Endodermal cell (in vitro differentiated cells): ENCODE measurements around the gene KPRP. TPM values are rescaled to one million over a fixed set of nuclear protein-coding genes. Genes with fewer than 3 reads are reported as not detected.
A peak's percentile ranks its signal among the peaks of the same experiment; 100 is the strongest.

Source experiments
- DNase-seq: peaks from one replicate; pipeline ENCODE4 v3.0.0-alpha.2; 2017
- H3K27ac ChIP-seq: 2 replicates; pipeline ENCODE4 v1.5.1; 2013; ENCODE audit warnings: mild to moderate bottlenecking, low read depth, low read length, moderate library complexity
- H3K27me3 ChIP-seq: 2 replicates; pipeline ENCODE4 v1.6.1; 2013; ENCODE audit warnings: mild to moderate bottlenecking, low read length, moderate library complexity; ENCODE audit not compliant: insufficient read depth, control insufficient read depth, poor library complexity, severe bottlenecking
- H3K36me3 ChIP-seq: 2 replicates; pipeline ENCODE4 v1.7.0; 2013; ENCODE audit warnings: mild to moderate bottlenecking, low read length, moderate library complexity; ENCODE audit not compliant: control insufficient read depth, insufficient read depth
- H3K4me1 ChIP-seq: one replicate; pipeline ENCODE4 v1.7.0; 2013; ENCODE audit warnings: low read length; ENCODE audit not compliant: control insufficient read depth, insufficient read depth
- H3K4me3 ChIP-seq: 2 replicates; pipeline ENCODE4 v1.5.1; 2013; ENCODE audit warnings: mild to moderate bottlenecking, low read length, moderate library complexity
- H3K9ac ChIP-seq: 2 replicates; pipeline ENCODE4 v1.6.1; 2013; ENCODE audit warnings: mild to moderate bottlenecking, low read length, moderate library complexity; ENCODE audit not compliant: poor library complexity, severe bottlenecking; ENCODE audit errors: extremely low read depth
- H3K9me3 ChIP-seq: 2 replicates; pipeline ENCODE4 v1.6.1; 2013; ENCODE audit warnings: mild to moderate bottlenecking, low read length, moderate library complexity; ENCODE audit not compliant: control insufficient read depth
- H3K27ac Mint-ChIP-seq: 2 replicates; pipeline ENCODE4 v1.8.0; 2020; ENCODE audit warnings: mixed read lengths
- H3K27me3 Mint-ChIP-seq: 2 replicates; pipeline ENCODE4 v1.8.0; 2021; ENCODE audit warnings: mild to moderate bottlenecking, mixed read lengths; ENCODE audit not compliant: insufficient read depth
- H3K36me3 Mint-ChIP-seq: 2 replicates; pipeline ENCODE4 v1.8.0; 2020; ENCODE audit warnings: low read depth, mixed read lengths
- H3K4me1 Mint-ChIP-seq: 2 replicates; pipeline ENCODE4 v1.8.0; 2020; ENCODE audit warnings: mixed read lengths
- H3K4me3 Mint-ChIP-seq: 2 replicates; pipeline ENCODE4 v1.8.0; 2020; ENCODE audit warnings: mild to moderate bottlenecking, moderate library complexity, mixed read lengths
- H3K9me3 Mint-ChIP-seq: 2 replicates; pipeline ENCODE4 v1.8.0; 2020; ENCODE audit warnings: mild to moderate bottlenecking, mixed read lengths
- CTCF ChIP-seq: fragments of 200-600 bp; sonication (generic); conservative IDR thresholded peaks from 2 replicates; pipeline ENCODE4 v1.5.0; 2021; ENCODE audit warnings: antibody characterized with exemption, mild to moderate bottlenecking
- WGBS, 2 experiments: methylation state at CpG; one replicate each; pipeline versions ENCODE4 v1.1.5 to v1.1.7; 2013; ENCODE audit warnings: missing lambda C conversion rate in 2 of 2, mixed read lengths in 1 of 2; ENCODE audit not compliant: insufficient coverage in 1 of 2, insufficient read length in 1 of 2; 5-methylcytosine and 5-hydroxymethylcytosine counted together
- total RNA-seq, 2 donors: library from RNA; stranded (reverse); fragmentation: NEBNext Ultra II Directional in 1 of 2; extraction: Animal tissue kit (Norgen Biotek cat#: 25700) in 1 of 2; gene quantifications; 2 replicates in 1 of 2; 3 replicates in 1 of 2; pipeline ENCODE4 v1.2.1, GENCODE V29; 2021

Gene KPRP
- total RNA-seq, 2 donors from 2014 or later = not detected

GRCh38 chr1:152774875-152775274 lies 17.1 kb downstream of the KPRP start, which contains the start of gene LCE1F:
LCE1F (plus strand) TSS chr1:152775140; CDS start chr1:152776372, 1,232 bp downstream.
- Mint-ChIP-seq H3K36me3 (no peaks in the 10 kb centered on the region), H3K9me3 (peaks cover 88% of the 10 kb centered on the region)

GRCh38 chr1:152776361-152776760 lies 18.5 kb downstream of the KPRP start:
- Mint-ChIP-seq H3K4me1 (no peaks in the 10 kb centered on the region), H3K9me3 (peaks cover 80% of the 10 kb centered on the region)

More at GRCh38 chr1:152774875-152775274, 17.1 kb downstream of the KPRP start, which contains the start of gene LCE1F:
- no peak within 1 kb of the TSS for H3K4me3 ChIP-seq
- peaks cover 66% of the 10 kb centered on the region for H3K9me3 ChIP-seq
- no peaks in the 10 kb centered on the region for H3K36me3 ChIP-seq
- no peak within 1 kb of the TSS for H3K9ac ChIP-seq
- no peak within 1 kb of the TSS for H3K27ac Mint-ChIP-seq
- no peak for TF ChIP-seq CTCF
- H3K27me3 ChIP-seq = no peaks in the 10 kb centered on the region
- DNase-seq = no peak
- no peaks in the 10 kb centered on the region for H3K27me3 Mint-ChIP-seq
- H3K4me1 ChIP-seq = no peaks in the 10 kb centered on the region
- H3K4me1 Mint-ChIP-seq = no peaks in the 10 kb centered on the region
- no peak within 1 kb of the TSS for H3K4me3 Mint-ChIP-seq
- WGBS, 2 experiments = 48% methylated on average over 6 of the region's 6 CpGs; no CpG with 5 or more reads in 1 of the 2 experiments
- no peak within 1 kb of the TSS for H3K27ac ChIP-seq

GRCh38 chr1:152777510-152778137 lies 19.8 kb downstream of the KPRP start:
- Histone ChIP-seq H3K36me3 (no peaks in the 10 kb centered on the region), H3K9me3 (peaks cover 61% of the 10 kb centered on the region), H3K27me3 (no peaks in the 10 kb centered on the region), H3K9ac (no peak overlapping the region), H3K4me3 (no peak overlapping the region), H3K4me1 (no peaks in the 10 kb centered on the region), H3K27ac (no peak overlapping the region)
- 38 to 70% methylated on average over 3 to 4 of the region's 4 CpGs for WGBS, 2 experiments
- no peak overlapping the region for H3K4me3 Mint-ChIP-seq
- no peaks in the 10 kb centered on the region for H3K4me1 Mint-ChIP-seq
- peaks cover 78% of the 10 kb centered on the region for H3K9me3 Mint-ChIP-seq
- H3K27ac Mint-ChIP-seq = no peak overlapping the region
- peak; percentile 44 for DNase-seq
- H3K27me3 Mint-ChIP-seq = no peaks in the 10 kb centered on the region
- H3K36me3 Mint-ChIP-seq = no peaks in the 10 kb centered on the region
- no peak for TF ChIP-seq CTCF

More at GRCh38 chr1:152776361-152776760, 18.5 kb downstream of the KPRP start:
- no peaks in the 10 kb centered on the region for H3K36me3 ChIP-seq
- H3K4me3 ChIP-seq = no peak overlapping the region
- 77% methylated on average over 3 to 11 of the region's 11 CpGs for WGBS, 2 experiments
- H3K4me1 ChIP-seq = no peaks in the 10 kb centered on the region
- no peak for TF ChIP-seq CTCF
- H3K9me3 ChIP-seq = peaks cover 56% of the 10 kb centered on the region
- Mint-ChIP-seq H3K4me3 (no peak overlapping the region), H3K27ac (no peak overlapping the region), H3K36me3 (no peaks in the 10 kb centered on the region), H3K27me3 (no peaks in the 10 kb centered on the region)
- no peak overlapping the region for H3K27ac ChIP-seq
- no peaks in the 10 kb centered on the region for H3K27me3 ChIP-seq
- no peak for DNase-seq
- no peak overlapping the region for H3K9ac ChIP-seq
